BLaER1 treated with 17β-estradiol and CSF1 and Interleukin-3, amounts not matched to agents 10 nM and 100 nM (cell line): ENCODE measurements around the gene TYR.
"Not testable (repeated sequence)": the region's sequence is repeated elsewhere in the genome, so short reads cannot be mapped to it uniquely, and the experiment has no call there.

Source experiments
- H3K27ac ChIP-seq, 11 experiments: shearing (Covaris generic); formaldehyde crosslinking; 2 replicates each; pipeline ENCODE4 v1.8.1; 2022
- H3K27me3 ChIP-seq, 11 experiments: shearing (Covaris generic); formaldehyde crosslinking; 2 replicates each; pipeline ENCODE4 v1.8.1; 2022
- H3K36me3 ChIP-seq, 11 experiments: shearing (Covaris generic); formaldehyde crosslinking; 2 replicates each; pipeline ENCODE4 v1.8.1; 2022
- H3K4me1 ChIP-seq, 10 experiments: shearing (Covaris generic); formaldehyde crosslinking; 2 replicates each; pipeline ENCODE4 v1.8.1; 2022
- H3K4me2 ChIP-seq, 11 experiments: shearing (Covaris generic); formaldehyde crosslinking; 2 replicates each; pipeline ENCODE4 v1.8.1; 2022
- H3K4me3 ChIP-seq, 10 experiments: shearing (Covaris generic); formaldehyde crosslinking; 2 replicates each; pipeline ENCODE4 v1.8.1; 2022
- H3K9ac ChIP-seq, 11 experiments: shearing (Covaris generic); formaldehyde crosslinking; 2 replicates each; pipeline ENCODE4 v1.8.1; 2022
- H3K9me3 ChIP-seq, 11 experiments: shearing (Covaris generic); formaldehyde crosslinking; replicated peaks in 1 of 11; 2 replicates each; pipeline ENCODE4 v1.8.1; 2022
- H4K20me1 ChIP-seq, 11 experiments: shearing (Covaris generic); formaldehyde crosslinking; 2 replicates each; pipeline ENCODE4 v1.8.1; 2022
- Cebpa-rat ChIP-seq, 11 experiments: shearing (Covaris generic); IDR thresholded peaks; 2 replicates each; pipeline ENCODE4 v1.8.1; 2022

Gene TYR

GRCh38 chr11:89182773-89183518 is 5.3 kb downstream of the TYR start:
- H3K4me2 ChIP-seq = no peak overlapping the region
- TF ChIP-seq Cebpa-rat (IDR thresholded peaks at IDR 0.05) = no peak
- H3K9me3 ChIP-seq = no peaks in the 10 kb centered on the region
- H3K4me3 ChIP-seq = no peak overlapping the region
- no peaks in the 10 kb centered on the region; a peak in 1 of 20 replicates for H3K4me1 ChIP-seq
- H3K27me3 ChIP-seq = no peaks in the 10 kb centered on the region
- H3K36me3 ChIP-seq = no peaks in the 10 kb centered on the region
- no peaks in the 10 kb centered on the region for H4K20me1 ChIP-seq
- H3K27ac ChIP-seq = no peak overlapping the region
- H3K9ac ChIP-seq = no peak overlapping the region

- Histone ChIP-seq H3K4me3 (no peak overlapping the region), H3K9me3 (no peaks in the 10 kb centered on the region), H4K20me1 (no peaks in the 10 kb centered on the region), H3K36me3 (no peaks in the 10 kb centered on the region), H3K4me2 (no peak overlapping the region), H3K9ac (no peak overlapping the region), H3K27ac (no peak overlapping the region), H3K27me3 (no peaks in the 10 kb centered on the region), H3K4me1 (no peaks in the 10 kb centered on the region; a peak in 1 of 20 replicates)
- TF ChIP-seq Cebpa-rat (IDR thresholded peaks at IDR 0.05) = no peak
Measured at GRCh38 chr11:89184021-89184420, 6.3 kb downstream of the TYR start.

- no peak overlapping the region for H3K4me2 ChIP-seq
Measured at GRCh38 chr11:89189776-89190175, 12.1 kb downstream of the TYR start.

GRCh38 chr11:89201138-89201537 is 23.5 kb downstream of the TYR start:
- Histone ChIP-seq H3K4me3 (no peak overlapping the region), H3K9me3 (no peaks in the 10 kb centered on the region), H3K36me3 (no peaks in the 10 kb centered on the region), H3K27me3 (no peaks in the 10 kb centered on the region), H3K9ac (no peak overlapping the region), H3K4me2 (no peak overlapping the region), H3K4me1 (no peaks in the 10 kb centered on the region), H3K27ac (no peak overlapping the region), H4K20me1 (no peaks in the 10 kb centered on the region)
- no peak for TF ChIP-seq Cebpa-rat (IDR thresholded peaks at IDR 0.05)

More at GRCh38 chr11:89189776-89190175, 12.1 kb downstream of the TYR start:
- H3K27me3 ChIP-seq = no peaks in the 10 kb centered on the region
- H4K20me1 ChIP-seq = no peaks in the 10 kb centered on the region
- no peak overlapping the region for H3K4me3 ChIP-seq
- H3K9me3 ChIP-seq = no peaks in the 10 kb centered on the region
- H3K36me3 ChIP-seq = no peaks in the 10 kb centered on the region
- TF ChIP-seq Cebpa-rat (IDR thresholded peaks at IDR 0.05) = no peak
- no peaks in the 10 kb centered on the region for H3K4me1 ChIP-seq
- H3K27ac ChIP-seq = no peak overlapping the region
- no peak overlapping the region for H3K9ac ChIP-seq

GRCh38 chr11:89203814-89204213 is 26.1 kb downstream of the TYR start:
- Histone ChIP-seq H3K4me2 (no peak overlapping the region), H3K4me1 (no peaks in the 10 kb centered on the region), H3K4me3 (no peak overlapping the region), H4K20me1 (no peaks in the 10 kb centered on the region), H3K9me3 (no peaks in the 10 kb centered on the region), H3K36me3 (no peaks in the 10 kb centered on the region), H3K27me3 (no peaks in the 10 kb centered on the region), H3K9ac (no peak overlapping the region), H3K27ac (no peak overlapping the region)
- no peak for TF ChIP-seq Cebpa-rat (IDR thresholded peaks at IDR 0.05)

- TF ChIP-seq Cebpa-rat (IDR thresholded peaks at IDR 0.05) = no peak
- Histone ChIP-seq H3K27me3 (no peaks in the 10 kb centered on the region), H3K9ac (no peak overlapping the region), H3K4me3 (no peak overlapping the region), H3K4me2 (no peak overlapping the region), H3K36me3 (no peaks in the 10 kb centered on the region), H4K20me1 (no peaks in the 10 kb centered on the region), H3K27ac (no peak overlapping the region), H3K9me3 (no peaks in the 10 kb centered on the region), H3K4me1 (no peaks in the 10 kb centered on the region)
Measured at GRCh38 chr11:89205378-89205777, 27.7 kb downstream of the TYR start.

- H3K27ac ChIP-seq = no peak overlapping the region
- H3K36me3 ChIP-seq = no peaks in the 10 kb centered on the region
- no peak overlapping the region for H3K4me2 ChIP-seq
- H3K9ac ChIP-seq = no peak overlapping the region
- no peaks in the 10 kb centered on the region for H3K4me1 ChIP-seq
- H3K4me3 ChIP-seq = no peak overlapping the region
- H3K27me3 ChIP-seq = no peaks in the 10 kb centered on the region
- H4K20me1 ChIP-seq = no peaks in the 10 kb centered on the region
- no peak for TF ChIP-seq Cebpa-rat (IDR thresholded peaks at IDR 0.05)
- no peaks in the 10 kb centered on the region for H3K9me3 ChIP-seq
Measured at GRCh38 chr11:89220684-89221339, 43.1 kb downstream of the TYR start.

- Histone ChIP-seq H3K9ac (no peak overlapping the region), H3K4me2 (no peak overlapping the region), H3K27ac (no peak overlapping the region), H3K4me3 (no peak overlapping the region), H4K20me1 (no peaks in the 10 kb centered on the region), H3K27me3 (no peaks in the 10 kb centered on the region), H3K9me3 (no peaks in the 10 kb centered on the region), H3K36me3 (no peaks in the 10 kb centered on the region), H3K4me1 (no peaks in the 10 kb centered on the region)
- TF ChIP-seq Cebpa-rat (IDR thresholded peaks at IDR 0.05) = no peak
Measured at GRCh38 chr11:89235083-89235482, 57.4 kb downstream of the TYR start.

- no peaks in the 10 kb centered on the region for H3K27me3 ChIP-seq
- no peak overlapping the region for H3K4me3 ChIP-seq
- H3K4me1 ChIP-seq = no peaks in the 10 kb centered on the region
- no peaks in the 10 kb centered on the region for H3K9me3 ChIP-seq
- no peak overlapping the region for H3K9ac ChIP-seq
- no peaks in the 10 kb centered on the region for H4K20me1 ChIP-seq
- TF ChIP-seq Cebpa-rat (IDR thresholded peaks at IDR 0.05) = no peak
- H3K4me2 ChIP-seq = no peak overlapping the region
- H3K36me3 ChIP-seq = no peaks in the 10 kb centered on the region
- no peak overlapping the region for H3K27ac ChIP-seq
Measured at GRCh38 chr11:89235976-89236375, 58.3 kb downstream of the TYR start.

GRCh38 chr11:89247007-89247406 is 69.3 kb downstream of the TYR start:
- H3K27ac ChIP-seq, H3K27me3 ChIP-seq, H3K4me3 ChIP-seq, H3K9ac ChIP-seq, H3K4me1 ChIP-seq, H3K36me3 ChIP-seq, H3K9me3 ChIP-seq, H4K20me1 ChIP-seq, H3K4me2 ChIP-seq: not testable (repeated sequence)
